H9 (cell line): ENCODE measurements around the gene GRIK4. TPM values are rescaled to one million over a fixed set of nuclear protein-coding genes. Genes with fewer than 3 reads are reported as not detected.
"Not testable (repeated sequence)": the region's sequence is repeated elsewhere in the genome, so short reads cannot be mapped to it uniquely, and the experiment has no call there.

Experiments used
- DNase-seq: peaks from one replicate; pipeline ENCODE4 v3.0.0-alpha.2; 2017
- H2AFZ ChIP-seq: one replicate; pipeline ENCODE4 v1.6.1; 2013; ENCODE audit warnings: mild to moderate bottlenecking, low read length, control low read depth, moderate library complexity
- H2AK5ac ChIP-seq: 2 replicates; pipeline ENCODE4 v1.6.1; 2013; ENCODE audit warnings: low read length, control low read depth, mixed read lengths; ENCODE audit not compliant: insufficient read length
- H2BK120ac ChIP-seq: one replicate; pipeline ENCODE4 v1.6.1; 2013; ENCODE audit warnings: low read depth, mild to moderate bottlenecking, low read length, control low read depth, inconsistent platforms; ENCODE audit not compliant: poor library complexity, severe bottlenecking
- H2BK12ac ChIP-seq: 2 replicates; pipeline ENCODE4 v1.6.1; 2013; ENCODE audit warnings: low read length, control low read depth, mixed read lengths, low read depth; ENCODE audit not compliant: insufficient read length
- H2BK15ac ChIP-seq: 2 replicates; pipeline ENCODE4 v1.6.1; 2013; ENCODE audit warnings: low read depth, low read length, control low read depth
- H2BK20ac ChIP-seq: one replicate; pipeline ENCODE4 v1.6.1; 2013; ENCODE audit warnings: low read depth, mild to moderate bottlenecking, low read length, control low read depth, inconsistent platforms; ENCODE audit not compliant: poor library complexity, severe bottlenecking
- H2BK5ac ChIP-seq: 2 replicates; pipeline ENCODE4 v1.6.1; 2013; ENCODE audit warnings: low read length, control low read depth, mixed read lengths; ENCODE audit not compliant: insufficient read length
- H3K14ac ChIP-seq: 2 replicates; pipeline ENCODE4 v1.6.1; 2013; ENCODE audit warnings: low read length, control low read depth; ENCODE audit not compliant: insufficient read depth
- H3K18ac ChIP-seq: 2 replicates; pipeline ENCODE4 v1.6.1; 2013; ENCODE audit warnings: low read depth, mild to moderate bottlenecking, mixed read lengths, low read length, control low read depth; ENCODE audit not compliant: insufficient read length
- H3K23ac ChIP-seq: 2 replicates; pipeline ENCODE4 v1.6.1; 2013; ENCODE audit warnings: low read length, control low read depth, mixed read lengths, low read depth; ENCODE audit not compliant: insufficient read length
- H3K23me2 ChIP-seq: 2 replicates; pipeline ENCODE4 v1.6.1; 2013; ENCODE audit warnings: low read depth, mild to moderate bottlenecking, mixed read lengths, low read length, control low read depth; ENCODE audit not compliant: insufficient read length, poor library complexity, severe bottlenecking
- H3K27ac ChIP-seq: 2 replicates; pipeline ENCODE4 v1.5.1; 2013; ENCODE audit warnings: low read length, control low read depth, mixed read lengths, low read depth; ENCODE audit not compliant: insufficient read length
- H3K27me3 ChIP-seq: 2 replicates; pipeline ENCODE4 v1.6.1; 2013; ENCODE audit warnings: low read length, control low read depth, inconsistent platforms; ENCODE audit not compliant: insufficient read depth
- H3K4ac ChIP-seq: 2 replicates; pipeline ENCODE4 v1.6.1; 2013; ENCODE audit warnings: low read depth, mild to moderate bottlenecking, control low read depth, inconsistent platforms, low read length, moderate library complexity
- H3K4me1 ChIP-seq: 2 replicates; pipeline ENCODE4 v1.6.1; 2013; ENCODE audit warnings: low read length, control low read depth, inconsistent platforms; ENCODE audit not compliant: insufficient read depth
- H3K4me2 ChIP-seq: 2 replicates; pipeline ENCODE4 v1.6.1; 2013; ENCODE audit warnings: low read length, control low read depth, mixed read lengths; ENCODE audit not compliant: insufficient read length, insufficient read depth
- H3K56ac ChIP-seq: 2 replicates; pipeline ENCODE4 v1.6.1; 2013; ENCODE audit warnings: low read depth, mild to moderate bottlenecking, mixed read lengths, low read length, control low read depth; ENCODE audit not compliant: insufficient read length
- H3K79me1 ChIP-seq: 2 replicates; pipeline ENCODE4 v1.6.1; 2013; ENCODE audit warnings: low read depth, mild to moderate bottlenecking, moderate library complexity, low read length, control low read depth, inconsistent platforms; ENCODE audit not compliant: insufficient read depth, poor library complexity, severe bottlenecking
- H3K79me2 ChIP-seq: 2 replicates; pipeline ENCODE4 v1.6.1; 2013; ENCODE audit warnings: low read length, control low read depth, inconsistent platforms; ENCODE audit not compliant: insufficient read depth
- H3K9ac ChIP-seq: 2 replicates; pipeline ENCODE4 v1.6.1; 2013; ENCODE audit warnings: low read length, control low read depth, mixed read lengths; ENCODE audit not compliant: insufficient read length; ENCODE audit errors: extremely low read depth
- H3K9me3 ChIP-seq: one replicate; pipeline ENCODE4 v1.6.1; 2013; ENCODE audit warnings: low read depth, low read length, inconsistent platforms; ENCODE audit not compliant: control insufficient read depth
- H3T11ph ChIP-seq: one replicate; pipeline ENCODE4 v1.6.1; 2013; ENCODE audit warnings: mild to moderate bottlenecking, low read length, control low read depth, inconsistent platforms
- H4K20me1 ChIP-seq: one replicate; pipeline ENCODE4 v1.6.1; 2013; ENCODE audit not compliant: control insufficient read depth, insufficient read length, insufficient read depth
- H4K5ac ChIP-seq: 2 replicates; pipeline ENCODE4 v1.6.1; 2013; ENCODE audit warnings: low read depth, mild to moderate bottlenecking, mixed read lengths, low read length, control low read depth; ENCODE audit not compliant: insufficient read length
- H4K8ac ChIP-seq: replicated peaks from 2 replicates; pipeline ENCODE4 v1.6.1; 2013; ENCODE audit warnings: low read length, control low read depth, mixed read lengths, low read depth; ENCODE audit not compliant: insufficient read length
- H4K91ac ChIP-seq: 2 replicates; pipeline ENCODE4 v1.6.1; 2013; ENCODE audit warnings: low read depth, mild to moderate bottlenecking, moderate library complexity, mixed read lengths, low read length, control low read depth; ENCODE audit not compliant: insufficient read length
- H3K27ac Mint-ChIP-seq, 3 experiments: 2 replicates in 2 of 3; 3 replicates in 1 of 3; pipeline ENCODE4 v1.8.0; 2020 to 2021; ENCODE audit warnings: mixed read lengths in 3 of 3, mild to moderate bottlenecking in 1 of 3, moderate library complexity in 1 of 3
- H3K27me3 Mint-ChIP-seq: 2 replicates; pipeline ENCODE4 v1.8.0; 2021; ENCODE audit warnings: low read depth, mild to moderate bottlenecking, moderate library complexity, mixed read lengths
- H3K36me3 Mint-ChIP-seq, 3 experiments: 2 replicates in 2 of 3; 3 replicates in 1 of 3; pipeline ENCODE4 v1.8.0; 2020 to 2021; ENCODE audit warnings: low read depth in 3 of 3, mixed read lengths in 3 of 3; ENCODE audit not compliant: insufficient read depth in 1 of 3
- H3K4me1 Mint-ChIP-seq, 2 experiments: 2 replicates each; pipeline ENCODE4 v1.8.0; 2020; ENCODE audit warnings: mixed read lengths in 2 of 2
- H3K4me3 Mint-ChIP-seq, 2 experiments: 2 replicates in 1 of 2; 3 replicates in 1 of 2; pipeline ENCODE4 v1.8.0; 2020 to 2021; ENCODE audit warnings: mild to moderate bottlenecking in 2 of 2, mixed read lengths in 2 of 2, moderate library complexity in 1 of 2
- H3K9me3 Mint-ChIP-seq, 2 experiments: 2 replicates in 1 of 2; 3 replicates in 1 of 2; pipeline ENCODE4 v1.8.0; 2020; ENCODE audit warnings: mild to moderate bottlenecking in 2 of 2, mixed read lengths in 2 of 2, moderate library complexity in 1 of 2
- WGBS: extraction: QIAGEN DNeasy Blood & Tissue Kit; methylation state at CpG from one replicate; pipeline ENCODE4 v1.1.7; 2013; ENCODE audit warnings: missing lambda C conversion rate, low lambda C conversion rate, mixed read lengths; ENCODE audit not compliant: insufficient read length; ENCODE audit errors: extremely low coverage; 5-methylcytosine and 5-hydroxymethylcytosine counted together
- total RNA-seq: library from RNA; stranded (reverse); gene quantifications from 2 replicates; pipeline ENCODE4 v1.2.1, GENCODE V29; 2021
- TF ChIP-seq, protein P1 (sequence below): fragments of 200-600 bp; sonication (generic); conservative IDR thresholded peaks from 3 replicates; pipeline ENCODE4 v1.8.0; 2021; ENCODE audit warnings: antibody characterized with exemption, mild to moderate bottlenecking

GRIK4 gene
- total RNA-seq, 1 experiment from 2014 or later = 2.3 TPM

DNA sequence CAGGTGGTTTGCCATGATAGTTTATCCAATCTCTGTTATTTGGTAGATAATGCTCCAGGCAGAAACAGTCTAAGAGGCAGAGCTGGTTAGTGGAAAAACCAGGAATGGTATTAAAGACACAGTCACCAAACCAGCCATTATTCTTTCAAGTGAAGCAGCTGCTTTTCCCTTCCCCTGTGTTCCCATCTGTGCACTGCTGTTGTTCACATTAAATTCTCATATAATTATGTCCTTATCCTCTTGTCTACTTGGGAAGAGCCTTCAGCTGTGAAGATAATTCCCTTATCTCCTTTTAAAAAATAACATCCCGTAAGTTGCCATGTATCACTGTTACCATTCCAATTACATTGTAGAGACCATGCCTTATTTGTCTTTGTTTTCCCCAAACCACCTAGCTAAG is 507.2 kb downstream of the GRIK4 start:
- H3K4me1 ChIP-seq = no peaks in the 10 kb centered on the region
- WGBS = no CpG with 5 or more reads among the region's 1 CpG
- no peaks in the 10 kb centered on the region for H3K23me2 ChIP-seq
- no peaks in the 10 kb centered on the region for H3K79me1 ChIP-seq
- H2BK5ac ChIP-seq = no peak overlapping the region
- H3K4ac ChIP-seq = no peak overlapping the region
- Mint-ChIP-seq H3K27ac (no peak overlapping the region), H3K36me3 (no peaks in the 10 kb centered on the region), H3K27me3 (no peaks in the 10 kb centered on the region), H3K4me3 (no peak overlapping the region), H3K4me1 (0 out of 4 replicates have a peak, but pooled peaks cover 2 to 6% of the 10 kb centered on the region in 2 experiments), H3K9me3 (no peaks in the 10 kb centered on the region; a peak in 1 of 5 replicates)
- no peak overlapping the region for H3K4me2 ChIP-seq
- H3K23ac ChIP-seq = no peak overlapping the region
- H3K9ac ChIP-seq = no peak overlapping the region
- H2BK20ac ChIP-seq = no peak overlapping the region
- H3K9me3 ChIP-seq = no peaks in the 10 kb centered on the region
- no peak overlapping the region for H2BK120ac ChIP-seq
- H4K91ac ChIP-seq = no peak overlapping the region
- DNase-seq = no peak
- no peak overlapping the region for H4K8ac ChIP-seq
- H2BK12ac ChIP-seq = no peak overlapping the region
- no peak overlapping the region for H4K5ac ChIP-seq
- TF ChIP-seq, protein P1, sequence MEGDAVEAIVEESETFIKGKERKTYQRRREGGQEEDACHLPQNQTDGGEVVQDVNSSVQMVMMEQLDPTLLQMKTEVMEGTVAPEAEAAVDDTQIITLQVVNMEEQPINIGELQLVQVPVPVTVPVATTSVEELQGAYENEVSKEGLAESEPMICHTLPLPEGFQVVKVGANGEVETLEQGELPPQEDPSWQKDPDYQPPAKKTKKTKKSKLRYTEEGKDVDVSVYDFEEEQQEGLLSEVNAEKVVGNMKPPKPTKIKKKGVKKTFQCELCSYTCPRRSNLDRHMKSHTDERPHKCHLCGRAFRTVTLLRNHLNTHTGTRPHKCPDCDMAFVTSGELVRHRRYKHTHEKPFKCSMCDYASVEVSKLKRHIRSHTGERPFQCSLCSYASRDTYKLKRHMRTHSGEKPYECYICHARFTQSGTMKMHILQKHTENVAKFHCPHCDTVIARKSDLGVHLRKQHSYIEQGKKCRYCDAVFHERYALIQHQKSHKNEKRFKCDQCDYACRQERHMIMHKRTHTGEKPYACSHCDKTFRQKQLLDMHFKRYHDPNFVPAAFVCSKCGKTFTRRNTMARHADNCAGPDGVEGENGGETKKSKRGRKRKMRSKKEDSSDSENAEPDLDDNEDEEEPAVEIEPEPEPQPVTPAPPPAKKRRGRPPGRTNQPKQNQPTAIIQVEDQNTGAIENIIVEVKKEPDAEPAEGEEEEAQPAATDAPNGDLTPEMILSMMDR = no peak
- no peak overlapping the region for H3K27ac ChIP-seq
- H3K56ac ChIP-seq = no peak overlapping the region
- no peak overlapping the region for H2AFZ ChIP-seq
- H2BK15ac ChIP-seq = no peak overlapping the region
- no peaks in the 10 kb centered on the region for H4K20me1 ChIP-seq
- no peak overlapping the region for H3K14ac ChIP-seq
- H2AK5ac ChIP-seq = no peak overlapping the region
- H3K18ac ChIP-seq = no peak overlapping the region
- no peak overlapping the region for H3T11ph ChIP-seq
- H3K79me2 ChIP-seq = no peaks in the 10 kb centered on the region
- H3K27me3 ChIP-seq = no peaks in the 10 kb centered on the region

GRCh38 chr11:121021718-121022117 is 510.2 kb downstream of the GRIK4 start:
- WGBS = no CpG with 5 or more reads among the region's 36 CpGs
- H4K20me1 ChIP-seq, H3K4me3 Mint-ChIP-seq, H3T11ph ChIP-seq, H3K27me3 ChIP-seq, H3K27ac Mint-ChIP-seq, H3K18ac ChIP-seq, H3K27me3 Mint-ChIP-seq, H2BK5ac ChIP-seq, DNase-seq, H3K36me3 Mint-ChIP-seq, H3K9me3 Mint-ChIP-seq, H3K9ac ChIP-seq, H3K4me1 ChIP-seq, H3K79me1 ChIP-seq, H3K27ac ChIP-seq, H2AFZ ChIP-seq, H4K5ac ChIP-seq, H2BK20ac ChIP-seq, H3K56ac ChIP-seq, H2BK12ac ChIP-seq, H3K79me2 ChIP-seq, H4K8ac ChIP-seq, H3K9me3 ChIP-seq, H3K14ac ChIP-seq, H4K91ac ChIP-seq, H3K23ac ChIP-seq, H2BK15ac ChIP-seq, H2AK5ac ChIP-seq, H3K4me2 ChIP-seq, H3K23me2 ChIP-seq, H3K4ac ChIP-seq, H2BK120ac ChIP-seq: not testable (repeated sequence)
- peaks cover 15 to 20% of the 10 kb centered on the region in 2 experiments for H3K4me1 Mint-ChIP-seq
